ENCODE measurements around the gene PRKAG2.

The PRKAG2 gene

GRCh38 chr7:151865070-151865670 is 11.7 kb downstream of the PRKAG2 start:
- no peak overlapping the region for H3K27ac ChIP-seq
- no peak overlapping the region for H3K4me3 ChIP-seq (ENCODE audit: low read depth in 1 of 2, low read length in 1 of 2)
- no peaks in the 10 kb centered on the region for H3K36me3 ChIP-seq
- no peaks in the 10 kb centered on the region for H3K27me3 ChIP-seq
- TF ChIP-seq CTCF (IDR thresholded peaks at IDR 0.05): no peak
- H3K4me1 ChIP-seq (ENCODE audit: control insufficient read depth in 1 of 2, insufficient read depth in 1 of 2, low read depth in 1 of 2, low read length in 1 of 2): no peaks in the 10 kb centered on the region
- no peaks in the 10 kb centered on the region for H3K9me3 ChIP-seq

DNA sequence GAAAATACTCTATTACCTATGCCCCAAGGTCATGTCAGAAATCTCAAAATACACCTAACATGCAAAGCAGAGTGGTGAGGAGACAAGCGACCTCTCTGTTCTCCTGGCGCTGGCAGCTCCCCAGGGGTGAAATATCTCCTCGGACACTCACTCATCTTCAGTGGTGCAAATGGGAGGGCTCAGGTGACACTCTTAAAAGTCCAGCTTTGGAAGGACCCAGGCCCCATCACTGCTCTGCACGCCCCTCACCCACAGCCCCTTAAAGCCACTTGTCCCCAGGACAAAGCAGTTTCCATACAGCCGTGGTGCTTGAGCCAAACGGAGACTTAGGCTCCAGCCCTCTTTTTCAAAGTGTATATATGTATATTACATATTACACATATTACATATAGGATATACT is 12.4 kb downstream of the PRKAG2 start:
- Histone ChIP-seq H3K9me3 (no peaks in the 10 kb centered on the region), H3K36me3 (no peaks in the 10 kb centered on the region), H3K27me3 (no peaks in the 10 kb centered on the region), H3K4me1 (ENCODE audit: control insufficient read depth in 1 of 2, insufficient read depth in 1 of 2, low read depth in 1 of 2, low read length in 1 of 2) (no peaks in the 10 kb centered on the region), H3K27ac (no peak overlapping the region), H3K4me3 (ENCODE audit: low read depth in 1 of 2, low read length in 1 of 2) (no peak overlapping the region)
- TF ChIP-seq CTCF (IDR thresholded peaks at IDR 0.05): no peak

- no peak for TF ChIP-seq CTCF (IDR thresholded peaks at IDR 0.05)
- no peaks in the 10 kb centered on the region for H3K27me3 ChIP-seq
- H3K27ac ChIP-seq: no peak overlapping the region
- H3K4me3 ChIP-seq (ENCODE audit: low read depth in 1 of 2, low read length in 1 of 2): no peak overlapping the region
- no peaks in the 10 kb centered on the region for H3K9me3 ChIP-seq
- H3K36me3 ChIP-seq: no peaks in the 10 kb centered on the region
- no peaks in the 10 kb centered on the region for H3K4me1 ChIP-seq (ENCODE audit: control insufficient read depth in 1 of 2, insufficient read depth in 1 of 2, low read depth in 1 of 2, low read length in 1 of 2)
Observed at GRCh38 chr7:151864081-151864480, 12.8 kb downstream of the PRKAG2 start.

DNA sequence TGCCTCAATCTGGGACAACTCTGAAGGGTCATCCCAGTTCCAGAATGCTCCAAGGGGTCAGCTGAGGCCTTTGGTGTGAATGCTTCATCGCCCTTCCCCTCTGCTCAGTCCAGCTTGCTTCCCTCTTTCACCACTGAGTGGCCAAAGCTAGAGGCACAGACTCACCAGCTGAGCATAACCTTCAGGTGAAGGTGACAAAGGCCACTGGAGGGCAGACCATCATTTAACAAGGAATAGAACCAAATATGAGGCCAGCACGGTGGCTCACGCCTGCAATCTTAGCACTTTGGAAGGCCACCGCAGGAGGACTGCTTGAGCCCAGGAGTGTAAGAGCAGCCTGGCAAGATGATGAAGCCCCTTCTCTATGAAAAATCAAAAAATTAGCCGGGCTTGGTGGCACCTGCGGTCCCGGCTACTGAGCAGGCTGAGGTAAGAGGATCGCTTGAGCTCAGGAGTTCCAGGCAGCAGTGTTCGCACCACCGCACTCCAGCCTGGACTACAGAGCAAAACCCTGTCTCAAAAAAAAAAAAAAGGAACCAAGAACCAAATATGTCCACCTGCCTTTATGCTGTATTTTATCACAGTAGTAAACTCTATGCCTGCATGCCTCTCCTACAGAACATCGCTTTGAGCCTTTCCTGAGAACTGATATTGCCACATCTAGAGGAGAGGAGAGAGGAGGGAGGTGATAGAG is 13.4 kb downstream of the PRKAG2 start:
- no peaks in the 10 kb centered on the region for H3K4me1 ChIP-seq (ENCODE audit: control insufficient read depth in 1 of 2, insufficient read depth in 1 of 2, low read depth in 1 of 2, low read length in 1 of 2)
- TF ChIP-seq CTCF (IDR thresholded peaks at IDR 0.05): no peak
- H3K27ac ChIP-seq: no peak overlapping the region
- no peaks in the 10 kb centered on the region for H3K27me3 ChIP-seq
- no peak overlapping the region for H3K4me3 ChIP-seq (ENCODE audit: low read depth in 1 of 2, low read length in 1 of 2)
- no peaks in the 10 kb centered on the region for H3K36me3 ChIP-seq
- no peaks in the 10 kb centered on the region for H3K9me3 ChIP-seq

GRCh38 chr7:151862606-151863381 is 14.1 kb downstream of the PRKAG2 start:
- H3K9me3 ChIP-seq: no peaks in the 10 kb centered on the region
- no peak for TF ChIP-seq CTCF (IDR thresholded peaks at IDR 0.05)
- H3K36me3 ChIP-seq: no peaks in the 10 kb centered on the region
- no peaks in the 10 kb centered on the region for H3K27me3 ChIP-seq
- H3K4me1 ChIP-seq (ENCODE audit: control insufficient read depth in 1 of 2, insufficient read depth in 1 of 2, low read depth in 1 of 2, low read length in 1 of 2): no peaks in the 10 kb centered on the region
- no peak overlapping the region for H3K4me3 ChIP-seq (ENCODE audit: low read depth in 1 of 2, low read length in 1 of 2)
- no peak overlapping the region for H3K27ac ChIP-seq

Measured in neutrophil (primary cell).